Mononuclear cell (primary cell): ENCODE measurements around the gene PMM2. TPM values are rescaled to one million over a fixed set of nuclear protein-coding genes. Genes with fewer than 3 reads are reported as not detected.
"Not testable (repeated sequence)": the region's sequence is repeated elsewhere in the genome, so short reads cannot be mapped to it uniquely, and the experiment has no call there.

Experiments
- H3K27me3 ChIP-seq: 2 replicates; pipeline ENCODE4 v1.6.0; 2011; ENCODE audit warnings: low read length, control low read depth; ENCODE audit not compliant: insufficient read depth
- H3K4me1 ChIP-seq: 2 replicates; pipeline ENCODE4 v1.5.1; 2011; ENCODE audit warnings: mild to moderate bottlenecking, low read length, control low read depth; ENCODE audit not compliant: insufficient read depth
- H3K4me3 ChIP-seq: 2 replicates; pipeline ENCODE4 v1.5.1; 2011; ENCODE audit warnings: mild to moderate bottlenecking, low read length, moderate library complexity
- H3K9me3 ChIP-seq: 2 replicates; pipeline ENCODE4 v1.5.1; 2011; ENCODE audit warnings: low read depth, mild to moderate bottlenecking, control low read depth, low read length
- total RNA-seq: library from RNA; depleted of rRNA; stranded (reverse); fragments of >200 nt; gene quantifications from one replicate; pipeline ENCODE4 v1.2.3, GENCODE V29; 2012

The PMM2 gene
- total RNA-seq, 1 donor: 19.7 TPM

- Histone ChIP-seq H3K4me3 (peak overlapping the region; percentile 76), H3K27me3 (no peaks in the 10 kb centered on the region), H3K4me1 (peaks cover 39% of the 10 kb centered on the region), H3K9me3 (no peaks in the 10 kb centered on the region)
Observed at GRCh38 chr16:8798535-8799157, 1.0 kb downstream of the PMM2 start.

- H3K27me3 ChIP-seq: no peaks in the 10 kb centered on the region
- H3K4me3 ChIP-seq: no peak overlapping the region
- peaks cover 30% of the 10 kb centered on the region for H3K4me1 ChIP-seq
- no peaks in the 10 kb centered on the region for H3K9me3 ChIP-seq
Observed at GRCh38 chr16:8801701-8802100, 4.1 kb downstream of the PMM2 start.

- H3K9me3 ChIP-seq, H3K27me3 ChIP-seq, H3K4me3 ChIP-seq: not testable (repeated sequence)
- H3K4me1 ChIP-seq: peaks cover 14% of the 10 kb centered on the region
Observed at GRCh38 chr16:8803733-8804132, 6.1 kb downstream of the PMM2 start.

- Histone ChIP-seq H3K4me1 (peaks cover 9% of the 10 kb centered on the region), H3K27me3 (no peaks in the 10 kb centered on the region), H3K4me3 (no peak overlapping the region), H3K9me3 (no peaks in the 10 kb centered on the region)
Observed at GRCh38 chr16:8804313-8804712, 6.7 kb downstream of the PMM2 start.

GRCh38 chr16:8806272-8806983 is 8.8 kb downstream of the PMM2 start:
- H3K4me1 ChIP-seq: no peaks in the 10 kb centered on the region
- H3K27me3 ChIP-seq: no peaks in the 10 kb centered on the region
- no peaks in the 10 kb centered on the region for H3K9me3 ChIP-seq
- no peak overlapping the region for H3K4me3 ChIP-seq

GRCh38 chr16:8807189-8807588 is 9.6 kb downstream of the PMM2 start:
- H3K27me3 ChIP-seq: no peaks in the 10 kb centered on the region
- H3K4me1 ChIP-seq: no peaks in the 10 kb centered on the region
- no peak overlapping the region for H3K4me3 ChIP-seq
- H3K9me3 ChIP-seq: no peaks in the 10 kb centered on the region

GRCh38 chr16:8808009-8808408 is 10.4 kb downstream of the PMM2 start:
- H3K27me3 ChIP-seq: no peaks in the 10 kb centered on the region
- no peaks in the 10 kb centered on the region for H3K9me3 ChIP-seq
- H3K4me1 ChIP-seq: no peaks in the 10 kb centered on the region
- H3K4me3 ChIP-seq: no peak overlapping the region

GRCh38 chr16:8808613-8809353 is 11.1 kb downstream of the PMM2 start:
- no peaks in the 10 kb centered on the region for H3K27me3 ChIP-seq
- H3K9me3 ChIP-seq: no peaks in the 10 kb centered on the region
- H3K4me3 ChIP-seq: no peak overlapping the region
- no peaks in the 10 kb centered on the region for H3K4me1 ChIP-seq

GRCh38 chr16:8812162-8812843 is 14.7 kb downstream of the PMM2 start:
- Histone ChIP-seq H3K4me3 (no peak overlapping the region), H3K4me1 (peaks cover 6% of the 10 kb centered on the region), H3K27me3 (no peaks in the 10 kb centered on the region), H3K9me3 (no peaks in the 10 kb centered on the region)

GRCh38 chr16:8814095-8814806 is 16.6 kb downstream of the PMM2 start:
- Histone ChIP-seq H3K4me3 (no peak overlapping the region), H3K9me3 (no peaks in the 10 kb centered on the region), H3K27me3 (no peaks in the 10 kb centered on the region), H3K4me1 (peaks cover 6% of the 10 kb centered on the region)

- Histone ChIP-seq H3K27me3 (no peaks in the 10 kb centered on the region), H3K4me3 (no peak overlapping the region), H3K4me1 (peaks cover 6% of the 10 kb centered on the region), H3K9me3 (no peaks in the 10 kb centered on the region)
Observed at GRCh38 chr16:8816967-8817655, 19.5 kb downstream of the PMM2 start.

- Histone ChIP-seq H3K9me3 (no peaks in the 10 kb centered on the region), H3K4me3 (no peak overlapping the region), H3K27me3 (no peaks in the 10 kb centered on the region), H3K4me1 (peaks cover 6% of the 10 kb centered on the region)
Observed at GRCh38 chr16:8818504-8819270, 21.0 kb downstream of the PMM2 start.

GRCh38 chr16:8819411-8820034 is 21.9 kb downstream of the PMM2 start:
- no peaks in the 10 kb centered on the region for H3K27me3 ChIP-seq
- H3K4me3 ChIP-seq: no peak overlapping the region
- H3K9me3 ChIP-seq: no peaks in the 10 kb centered on the region
- H3K4me1 ChIP-seq: peaks cover 6% of the 10 kb centered on the region
